ENCODE results near the gene SDC3. TPM values are rescaled to one million over a fixed set of nuclear protein-coding genes. Genes with fewer than 3 reads are reported as not detected.

SDC3 gene
- total RNA-seq, 1 donor from 2014 or later = 113 TPM

DNA sequence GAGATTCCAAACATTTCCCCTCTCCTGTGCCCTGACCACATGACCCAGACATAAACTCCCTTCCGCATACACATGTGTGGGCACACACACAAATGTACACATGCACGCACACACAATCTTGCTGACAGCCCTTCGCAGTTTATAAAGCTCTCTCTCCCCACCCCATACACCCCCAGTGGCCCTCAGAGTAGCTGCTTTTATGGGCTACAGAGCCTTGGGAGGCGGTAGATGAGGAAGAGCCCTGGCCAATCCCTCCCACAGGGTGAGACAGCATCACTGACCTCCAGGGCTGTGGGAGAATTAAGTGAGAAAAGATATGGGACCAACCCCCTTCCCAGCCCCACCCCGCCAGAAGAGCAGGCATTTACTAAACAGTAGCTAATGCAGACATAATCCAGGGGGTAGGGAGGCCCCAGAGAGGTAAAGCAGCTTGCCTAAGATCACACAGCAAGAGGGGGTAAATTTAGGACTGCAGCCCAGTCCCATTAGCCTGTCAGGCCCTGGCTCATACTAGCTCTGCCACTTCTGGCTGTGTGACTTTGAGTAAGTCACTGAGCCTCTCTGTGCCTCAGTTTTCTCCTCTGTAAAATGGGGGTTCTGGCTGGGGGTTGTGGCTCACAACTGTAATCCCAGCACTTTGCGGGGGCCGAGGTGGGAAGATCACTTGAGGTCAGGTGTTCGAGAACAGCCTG lies 5.1 kb downstream of the SDC3 start:
- H3K4me3 ChIP-seq (ENCODE audit: insufficient read depth, low read depth, low read length) = no peak overlapping the region
- Mint-ChIP-seq H3K36me3 (ENCODE audit: low read depth, unreplicated experiment) (no peaks in the 10 kb centered on the region), H3K27me3 (ENCODE audit: low read depth, unreplicated experiment) (no peaks in the 10 kb centered on the region), H3K9me3 (ENCODE audit: unreplicated experiment) (no peaks in the 10 kb centered on the region), H3K4me3 (ENCODE audit: unreplicated experiment) (no peak overlapping the region), H3K27ac (ENCODE audit: unreplicated experiment) (no peak overlapping the region), H3K4me1 (ENCODE audit: low read depth, unreplicated experiment) (peaks cover 17% of the 10 kb centered on the region)
- H2AFZ ChIP-seq (ENCODE audit: low read depth, low read length) = no peak overlapping the region
- no peaks in the 10 kb centered on the region for H3K9me3 ChIP-seq (ENCODE audit: insufficient read depth, low read depth, low read length)
- peaks cover 29% of the 10 kb centered on the region for H3K4me1 ChIP-seq (ENCODE audit: insufficient read depth, low read length)
- H3K9ac ChIP-seq (ENCODE audit: low read length) = no peak overlapping the region
- TF ChIP-seq EZH2 (IDR thresholded peaks at IDR 0.05; ENCODE audit: insufficient read depth, low read length) = no peak
- TF ChIP-seq, protein P1, sequence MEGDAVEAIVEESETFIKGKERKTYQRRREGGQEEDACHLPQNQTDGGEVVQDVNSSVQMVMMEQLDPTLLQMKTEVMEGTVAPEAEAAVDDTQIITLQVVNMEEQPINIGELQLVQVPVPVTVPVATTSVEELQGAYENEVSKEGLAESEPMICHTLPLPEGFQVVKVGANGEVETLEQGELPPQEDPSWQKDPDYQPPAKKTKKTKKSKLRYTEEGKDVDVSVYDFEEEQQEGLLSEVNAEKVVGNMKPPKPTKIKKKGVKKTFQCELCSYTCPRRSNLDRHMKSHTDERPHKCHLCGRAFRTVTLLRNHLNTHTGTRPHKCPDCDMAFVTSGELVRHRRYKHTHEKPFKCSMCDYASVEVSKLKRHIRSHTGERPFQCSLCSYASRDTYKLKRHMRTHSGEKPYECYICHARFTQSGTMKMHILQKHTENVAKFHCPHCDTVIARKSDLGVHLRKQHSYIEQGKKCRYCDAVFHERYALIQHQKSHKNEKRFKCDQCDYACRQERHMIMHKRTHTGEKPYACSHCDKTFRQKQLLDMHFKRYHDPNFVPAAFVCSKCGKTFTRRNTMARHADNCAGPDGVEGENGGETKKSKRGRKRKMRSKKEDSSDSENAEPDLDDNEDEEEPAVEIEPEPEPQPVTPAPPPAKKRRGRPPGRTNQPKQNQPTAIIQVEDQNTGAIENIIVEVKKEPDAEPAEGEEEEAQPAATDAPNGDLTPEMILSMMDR (IDR thresholded peaks at IDR 0.05; ENCODE audit: insufficient read depth, low read depth, low read length) = no peak
- H3K27me3 ChIP-seq (ENCODE audit: insufficient read depth, low read length) = no peaks in the 10 kb centered on the region
- no peak overlapping the region for H3K27ac ChIP-seq (ENCODE audit: low read depth, low read length)
- peaks cover 76% of the 10 kb centered on the region for H4K20me1 ChIP-seq (ENCODE audit: insufficient read depth, low read length)
- H3K4me2 ChIP-seq (ENCODE audit: low read length) = no peak overlapping the region
- no peak for DNase-seq (ENCODE audit: low read depth)
- no peak for FAIRE-seq
- peaks cover 85% of the 10 kb centered on the region for H3K79me2 ChIP-seq (ENCODE audit: insufficient read depth, low read length)
- H3K36me3 ChIP-seq (ENCODE audit: insufficient read depth, low read length) = no peaks in the 10 kb centered on the region

DNA sequence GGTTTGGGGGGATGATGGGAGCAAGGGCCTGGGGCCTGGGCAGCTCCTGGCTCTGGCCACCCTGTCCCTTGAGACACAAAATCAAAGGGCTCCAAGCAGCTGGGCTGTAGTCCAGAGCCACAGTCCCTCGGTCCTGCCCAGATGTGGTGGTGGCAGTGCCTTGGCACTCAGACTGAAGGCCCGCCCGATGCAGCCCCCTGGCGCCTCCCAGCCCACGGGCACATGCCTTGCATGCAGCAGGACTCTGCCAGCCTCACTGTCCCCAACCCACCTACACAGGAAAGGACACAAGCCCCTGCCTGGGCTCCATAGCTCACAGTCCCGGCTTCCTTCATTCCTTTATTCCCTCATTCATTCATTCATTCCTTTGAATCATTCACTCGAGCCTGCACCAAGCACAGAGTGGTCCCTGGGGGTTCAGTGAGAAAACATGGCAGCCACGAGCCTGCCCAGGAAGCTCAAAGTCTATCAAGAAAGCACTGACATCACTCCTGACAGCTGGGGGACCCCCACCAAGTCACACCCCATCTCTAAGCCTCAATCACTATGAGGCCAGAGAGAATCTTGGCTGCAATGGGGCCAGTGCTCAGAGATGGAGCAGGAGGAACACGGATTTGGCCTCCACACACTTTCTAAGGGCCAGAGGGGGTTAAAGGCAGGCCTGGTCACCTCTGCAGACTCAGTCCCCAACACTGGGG lies 5.8 kb downstream of the SDC3 start:
- Histone ChIP-seq H2AFZ (ENCODE audit: low read depth, low read length) (no peak overlapping the region), H3K36me3 (ENCODE audit: insufficient read depth, low read length) (no peaks in the 10 kb centered on the region), H3K4me2 (ENCODE audit: low read length) (peak overlapping the region; percentile 47), H4K20me1 (ENCODE audit: insufficient read depth, low read length) (peaks cover 81% of the 10 kb centered on the region), H3K9me3 (ENCODE audit: insufficient read depth, low read depth, low read length) (no peaks in the 10 kb centered on the region), H3K9ac (ENCODE audit: low read length) (no peak overlapping the region), H3K27me3 (ENCODE audit: insufficient read depth, low read length) (no peaks in the 10 kb centered on the region), H3K4me1 (ENCODE audit: insufficient read depth, low read length) (peaks cover 27% of the 10 kb centered on the region), H3K4me3 (ENCODE audit: insufficient read depth, low read depth, low read length) (no peak overlapping the region), H3K27ac (ENCODE audit: low read depth, low read length) (no peak overlapping the region), H3K79me2 (ENCODE audit: insufficient read depth, low read length) (peaks cover 90% of the 10 kb centered on the region)
- no peak for DNase-seq (ENCODE audit: low read depth)
- H3K9me3 Mint-ChIP-seq (ENCODE audit: unreplicated experiment) = no peaks in the 10 kb centered on the region
- no peak overlapping the region for H3K4me3 Mint-ChIP-seq (ENCODE audit: unreplicated experiment)
- no peak for FAIRE-seq
- no peaks in the 10 kb centered on the region for H3K27me3 Mint-ChIP-seq (ENCODE audit: low read depth, unreplicated experiment)
- peaks cover 17% of the 10 kb centered on the region for H3K4me1 Mint-ChIP-seq (ENCODE audit: low read depth, unreplicated experiment)
- H3K36me3 Mint-ChIP-seq (ENCODE audit: low read depth, unreplicated experiment) = no peaks in the 10 kb centered on the region
- TF ChIP-seq EZH2 (IDR thresholded peaks at IDR 0.05; ENCODE audit: insufficient read depth, low read length) = no peak
- TF ChIP-seq, protein P1 (IDR thresholded peaks at IDR 0.05; ENCODE audit: insufficient read depth, low read depth, low read length) = no peak
- H3K27ac Mint-ChIP-seq (ENCODE audit: unreplicated experiment) = no peak overlapping the region

Data from astrocyte (in vitro differentiated cells and primary cell).